Measurements from ENCODE around the gene TCF19.
"Not testable (repeated sequence)": the region's sequence is repeated elsewhere in the genome, so short reads cannot be mapped to it uniquely, and the experiment has no call there.

TCF19 gene

GRCh38 chr6:31185695-31186051, 27.3 kb downstream of the TCF19 start:
- not testable (repeated sequence) for DNase-seq

GRCh38 chr6:31186052-31186734, 27.8 kb downstream of the TCF19 start:
- no peak for DNase-seq

- DNase-seq: no peak
Measured at GRCh38 chr6:31187780-31188194, 29.4 kb downstream of the TCF19 start.

- DNase-seq: not testable (repeated sequence)
Measured at GRCh38 chr6:31189223-31189622, 30.8 kb downstream of the TCF19 start.

GRCh38 chr6:31190488-31190887, 32.1 kb downstream of the TCF19 start:
- no peak for DNase-seq

- DNase-seq: peak in 5 of 6 experiments; percentile 13 to 39 (median 25)
Measured at GRCh38 chr6:31192431-31193105, 34.2 kb downstream of the TCF19 start.

- no peak for DNase-seq
Measured at GRCh38 chr6:31193206-31193605, 34.8 kb downstream of the TCF19 start.

- DNase-seq: no peak
Measured at GRCh38 chr6:31194061-31194834, 35.9 kb downstream of the TCF19 start.

GRCh38 chr6:31195308-31195979, 37.1 kb downstream of the TCF19 start:
- not testable (repeated sequence) for DNase-seq

GRCh38 chr6:31196251-31197022, 38.0 kb downstream of the TCF19 start:
- DNase-seq: peak in 1 of 6 experiments; percentile 7

GRCh38 chr6:31197559-31198305, 39.3 kb downstream of the TCF19 start:
- peak; percentile 87 to 96 (median 94) for DNase-seq

- DNase-seq: not testable (repeated sequence)
Measured at GRCh38 chr6:31199105-31199452, 40.7 kb downstream of the TCF19 start.

- DNase-seq: no peak
Measured at GRCh38 chr6:31202259-31203166, 44.1 kb downstream of the TCF19 start.

GRCh38 chr6:31203345-31203979, 45.1 kb downstream of the TCF19 start:
- peak in 3 of 6 experiments; percentile 17 to 74 (median 35) for DNase-seq

GRCh38 chr6:31204751-31205145, 46.4 kb downstream of the TCF19 start:
- no peak for DNase-seq

GRCh38 chr6:31205638-31206037, 47.2 kb downstream of the TCF19 start:
- no peak for DNase-seq

GRCh38 chr6:31208506-31208905, 50.1 kb downstream of the TCF19 start:
- no peak for DNase-seq

GRCh38 chr6:31209137-31209536, 50.7 kb downstream of the TCF19 start:
- no peak for DNase-seq

GRCh38 chr6:31210123-31210522, 51.7 kb downstream of the TCF19 start:
- no peak for DNase-seq

Data from stimulated activated naive CD4-positive, alpha-beta T cell (primary cell).